Left ventricle myocardium inferior (tissue), 1 donor: ENCODE results near the gene SLC15A4. TPM values are rescaled to one million over a fixed set of nuclear protein-coding genes. Genes with fewer than 3 reads are reported as not detected.
A peak's percentile ranks its signal among the peaks of the same experiment; 100 is the strongest.

ENCODE experiments used
- DNase-seq: peaks from one replicate; pipeline ENCODE4 v3.0.0-alpha.2; 2020
- H3K27ac ChIP-seq: fragments of 200-600 bp; replicated peaks from 2 replicates; pipeline ENCODE4 v1.8.0; 2021
- H3K27me3 ChIP-seq: fragments of 200-600 bp; 2 replicates; pipeline ENCODE4 v1.8.0; 2021; ENCODE audit warnings: low read depth
- H3K36me3 ChIP-seq: fragments of 200-600 bp; 2 replicates; pipeline ENCODE4 v1.8.0; 2021
- H3K4me1 ChIP-seq: fragments of 200-600 bp; 2 replicates; pipeline ENCODE4 v1.8.0; 2021
- H3K4me3 ChIP-seq: fragments of 200-600 bp; 2 replicates; pipeline ENCODE4 v1.8.0; 2021; ENCODE audit warnings: mild to moderate bottlenecking, moderate library complexity
- H3K9me3 ChIP-seq: fragments of 200-600 bp; replicated peaks from 2 replicates; pipeline ENCODE4 v1.8.0; 2021
- intact Hi-C: fragments of 100-400 bp; cut with micrococcal nuclease; formaldehyde crosslinking; loops from one replicate; pipeline ENCODE4 v1.11.0; 2022
- total RNA-seq: library from RNA; stranded (reverse); fragmentation: NEBNext Ultra II Directional; extraction: Animal tissue kit (Norgen Biotek cat#: 25700); gene quantifications from one replicate; pipeline ENCODE4 v1.2.1, GENCODE V29; 2021
- TF ChIP-seq, protein P1 (sequence below): fragments of 200-600 bp; IDR thresholded peaks from 2 replicates; pipeline ENCODE4 v1.8.0; 2021; ENCODE audit warnings: antibody characterized with exemption, mild to moderate bottlenecking, borderline replicate concordance
- donor health status: DM: no; HTN: yes; CAD: no; lungs with severe emphysema.

The SLC15A4 gene
- total RNA-seq, 1 donor from 2014 or later = 15.4 TPM

GRCh38 chr12:128793701-128794100 is 30.1 kb downstream of the SLC15A4 start:
- DNase-seq = no peak
- H3K27ac ChIP-seq = no peak overlapping the region
- H3K4me3 ChIP-seq = no peak overlapping the region
- TF ChIP-seq, protein P1, sequence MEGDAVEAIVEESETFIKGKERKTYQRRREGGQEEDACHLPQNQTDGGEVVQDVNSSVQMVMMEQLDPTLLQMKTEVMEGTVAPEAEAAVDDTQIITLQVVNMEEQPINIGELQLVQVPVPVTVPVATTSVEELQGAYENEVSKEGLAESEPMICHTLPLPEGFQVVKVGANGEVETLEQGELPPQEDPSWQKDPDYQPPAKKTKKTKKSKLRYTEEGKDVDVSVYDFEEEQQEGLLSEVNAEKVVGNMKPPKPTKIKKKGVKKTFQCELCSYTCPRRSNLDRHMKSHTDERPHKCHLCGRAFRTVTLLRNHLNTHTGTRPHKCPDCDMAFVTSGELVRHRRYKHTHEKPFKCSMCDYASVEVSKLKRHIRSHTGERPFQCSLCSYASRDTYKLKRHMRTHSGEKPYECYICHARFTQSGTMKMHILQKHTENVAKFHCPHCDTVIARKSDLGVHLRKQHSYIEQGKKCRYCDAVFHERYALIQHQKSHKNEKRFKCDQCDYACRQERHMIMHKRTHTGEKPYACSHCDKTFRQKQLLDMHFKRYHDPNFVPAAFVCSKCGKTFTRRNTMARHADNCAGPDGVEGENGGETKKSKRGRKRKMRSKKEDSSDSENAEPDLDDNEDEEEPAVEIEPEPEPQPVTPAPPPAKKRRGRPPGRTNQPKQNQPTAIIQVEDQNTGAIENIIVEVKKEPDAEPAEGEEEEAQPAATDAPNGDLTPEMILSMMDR = no peak
- peaks cover 59% of the 10 kb centered on the region for H3K4me1 ChIP-seq
- intact Hi-C loops = no loop called here
- H3K27me3 ChIP-seq = no peaks in the 10 kb centered on the region
- H3K9me3 ChIP-seq = no peaks in the 10 kb centered on the region
- peaks cover 77% of the 10 kb centered on the region for H3K36me3 ChIP-seq

DNA sequence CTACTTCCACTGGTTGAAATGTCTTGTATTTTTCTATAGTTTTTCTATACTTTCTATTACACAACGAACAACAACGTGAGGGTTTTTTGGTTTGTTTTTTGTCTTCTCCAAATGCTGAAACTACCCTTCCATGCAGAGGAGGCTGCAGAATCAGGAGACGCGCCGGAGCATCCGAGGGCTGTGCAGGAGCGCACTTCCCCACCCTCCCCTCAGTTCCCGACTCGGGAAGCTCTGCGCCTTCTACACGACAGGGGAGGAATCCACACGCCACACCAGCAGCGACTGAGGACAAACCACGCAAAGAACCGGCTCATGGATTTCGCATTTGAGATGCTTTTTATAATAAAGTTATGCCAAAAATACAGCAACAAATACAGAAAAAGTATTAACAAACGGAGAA is 30.9 kb downstream of the SLC15A4 start:
- Histone ChIP-seq H3K27ac (no peak overlapping the region), H3K9me3 (no peaks in the 10 kb centered on the region), H3K27me3 (no peaks in the 10 kb centered on the region), H3K4me3 (no peak overlapping the region), H3K36me3 (peaks cover 68% of the 10 kb centered on the region), H3K4me1 (peaks cover 54% of the 10 kb centered on the region)
- intact Hi-C loops = no loop called here
- no peak for DNase-seq
- TF ChIP-seq, protein P1 = no peak

- H3K4me1 ChIP-seq = peaks cover 50% of the 10 kb centered on the region
- no peak overlapping the region for H3K27ac ChIP-seq
- no peaks in the 10 kb centered on the region for H3K27me3 ChIP-seq
- H3K9me3 ChIP-seq = no peaks in the 10 kb centered on the region
- DNase-seq = no peak
- peaks cover 64% of the 10 kb centered on the region for H3K36me3 ChIP-seq
- TF ChIP-seq, protein P1 = no peak
- H3K4me3 ChIP-seq = no peak overlapping the region
- intact Hi-C loops = no loop called here
These were observed 31.4 kb downstream of the SLC15A4 start for GRCh38 chr12:128792398-128792797.

DNA sequence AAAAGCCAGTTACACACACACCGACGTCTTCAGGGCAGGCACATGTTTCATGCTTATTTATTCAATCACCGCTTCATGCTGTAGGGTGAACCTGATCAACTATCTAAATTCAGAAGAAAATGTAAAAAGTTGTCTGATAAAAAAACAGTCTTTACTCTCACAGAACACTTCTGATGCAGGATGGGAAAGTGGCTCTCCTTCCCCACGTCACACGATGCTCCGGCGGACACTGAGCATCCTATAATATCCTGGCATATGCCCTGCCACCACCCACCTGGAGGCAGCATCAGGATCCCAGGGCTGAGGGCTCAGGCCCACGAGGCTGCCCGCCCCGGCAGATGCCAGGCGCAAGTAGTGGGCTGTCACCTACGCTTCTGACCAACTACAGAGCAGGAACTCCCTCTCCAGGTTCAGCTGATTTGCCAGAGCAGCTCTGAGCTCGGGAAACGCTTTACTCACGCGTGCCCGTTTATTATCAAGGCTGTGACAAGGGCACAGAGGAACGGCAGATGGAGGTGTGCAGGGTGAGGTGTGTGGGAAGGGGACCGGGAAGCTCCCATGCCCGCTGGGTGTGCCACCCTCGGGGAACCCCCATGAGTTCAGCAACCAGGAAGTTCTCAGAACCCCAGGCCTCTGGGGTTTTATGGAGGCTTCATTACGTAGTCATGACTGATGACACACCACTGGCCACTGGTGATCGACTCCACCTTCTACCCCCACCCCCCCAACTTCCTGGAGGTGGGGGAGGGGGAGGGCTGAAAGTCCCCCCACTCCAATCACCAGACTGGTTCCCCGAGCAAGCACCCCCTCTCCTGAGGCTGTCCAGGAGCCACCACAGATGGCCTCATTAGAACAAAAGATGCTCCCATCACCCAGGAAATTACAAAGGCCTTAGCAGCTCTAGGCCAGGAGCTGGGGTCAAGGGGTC is 32.1 kb downstream of the SLC15A4 start:
- Histone ChIP-seq H3K9me3 (no peaks in the 10 kb centered on the region), H3K4me1 (peaks cover 42% of the 10 kb centered on the region), H3K4me3 (no peak overlapping the region), H3K27ac (peak overlapping the region; percentile 37), H3K27me3 (no peaks in the 10 kb centered on the region), H3K36me3 (peaks cover 56% of the 10 kb centered on the region)
- TF ChIP-seq, protein P1 = no peak
- intact Hi-C loops = no loop called here
- no peak for DNase-seq

DNA sequence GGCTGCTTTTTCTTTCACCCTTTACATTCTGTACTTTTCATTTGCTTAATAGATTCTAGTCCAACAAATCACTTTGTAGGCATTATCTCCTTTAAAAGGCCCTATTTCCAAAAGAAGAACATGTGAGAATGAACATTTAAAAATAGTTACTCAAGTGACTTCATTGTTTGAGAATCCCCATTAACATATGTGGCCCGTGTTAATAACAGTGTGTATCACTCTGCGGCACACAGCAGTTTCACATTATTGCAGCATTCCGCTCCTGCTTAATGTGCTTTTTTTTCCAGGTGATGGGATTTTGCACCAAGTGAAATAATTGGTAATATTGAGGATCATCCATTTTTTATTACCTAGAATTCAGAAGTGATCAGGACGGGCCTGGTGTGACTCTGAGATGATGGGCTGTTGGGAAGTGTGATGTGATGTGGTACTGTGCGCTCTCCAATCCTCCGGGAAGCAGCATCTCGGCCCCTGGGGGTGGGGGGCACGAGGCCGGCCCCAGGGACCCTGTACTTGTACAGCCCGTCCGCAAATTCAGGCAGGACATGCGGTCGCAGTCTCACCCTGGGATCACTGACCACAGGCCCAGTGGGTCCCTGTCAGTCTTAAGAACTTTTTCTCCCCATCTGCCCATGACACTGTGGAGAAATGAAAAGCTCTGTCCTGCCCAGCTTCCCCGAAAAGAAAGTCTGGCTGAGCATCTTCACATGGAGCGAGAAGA is 32.9 kb downstream of the SLC15A4 start:
- H3K27ac ChIP-seq = peak overlapping the region; percentile 37
- TF ChIP-seq, protein P1 = no peak
- intact Hi-C loops = no loop called here

More for the DNA sequence above, 32.9 kb downstream of the SLC15A4 start:
- DNase-seq = no peak
- peaks cover 49% of the 10 kb centered on the region for H3K36me3 ChIP-seq
- H3K4me1 ChIP-seq = peaks cover 36% of the 10 kb centered on the region
- no peaks in the 10 kb centered on the region for H3K27me3 ChIP-seq
- H3K4me3 ChIP-seq = no peak overlapping the region
- H3K9me3 ChIP-seq = no peaks in the 10 kb centered on the region
